ENCODE data around the gene CACNA1C. TPM values are rescaled to one million over a fixed set of nuclear protein-coding genes. Genes with fewer than 3 reads are reported as not detected.

Gene CACNA1C
- total RNA-seq, 4 donors from 2014 or later = 2.0 to 4.2 (median 2.5) TPM

- TF ChIP-seq, protein P1, sequence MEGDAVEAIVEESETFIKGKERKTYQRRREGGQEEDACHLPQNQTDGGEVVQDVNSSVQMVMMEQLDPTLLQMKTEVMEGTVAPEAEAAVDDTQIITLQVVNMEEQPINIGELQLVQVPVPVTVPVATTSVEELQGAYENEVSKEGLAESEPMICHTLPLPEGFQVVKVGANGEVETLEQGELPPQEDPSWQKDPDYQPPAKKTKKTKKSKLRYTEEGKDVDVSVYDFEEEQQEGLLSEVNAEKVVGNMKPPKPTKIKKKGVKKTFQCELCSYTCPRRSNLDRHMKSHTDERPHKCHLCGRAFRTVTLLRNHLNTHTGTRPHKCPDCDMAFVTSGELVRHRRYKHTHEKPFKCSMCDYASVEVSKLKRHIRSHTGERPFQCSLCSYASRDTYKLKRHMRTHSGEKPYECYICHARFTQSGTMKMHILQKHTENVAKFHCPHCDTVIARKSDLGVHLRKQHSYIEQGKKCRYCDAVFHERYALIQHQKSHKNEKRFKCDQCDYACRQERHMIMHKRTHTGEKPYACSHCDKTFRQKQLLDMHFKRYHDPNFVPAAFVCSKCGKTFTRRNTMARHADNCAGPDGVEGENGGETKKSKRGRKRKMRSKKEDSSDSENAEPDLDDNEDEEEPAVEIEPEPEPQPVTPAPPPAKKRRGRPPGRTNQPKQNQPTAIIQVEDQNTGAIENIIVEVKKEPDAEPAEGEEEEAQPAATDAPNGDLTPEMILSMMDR (IDR thresholded peaks at IDR 0.05) = no peak
- TF ChIP-seq POLR2A (IDR thresholded peaks at IDR 0.05) = no peak
- WGBS, 2 donors = 90 to 92% methylated on average over 2 of the region's 2 CpGs
- no peaks in the 10 kb centered on the region for H3K4me1 ChIP-seq
- no peaks in the 10 kb centered on the region for H3K36me3 ChIP-seq
- no peaks in the 10 kb centered on the region for H3K27me3 ChIP-seq
- H3K9me3 ChIP-seq = no peaks in the 10 kb centered on the region
- no peak overlapping the region for H3K4me3 ChIP-seq (replicated peaks in 1 of 3)
- intact Hi-C loops (cut with DNase I) = no loop called here
- no peak for DNase-seq
- no peak overlapping the region for H3K27ac ChIP-seq
Observed at GRCh38 chr12:2344476-2344875, 291.7 kb downstream of the CACNA1C start.

GRCh38 chr12:2344885-2345284, 292.1 kb downstream of the CACNA1C start:
- intact Hi-C loops (cut with DNase I) = no loop called here
- 68 to 73% methylated on average over 4 of the region's 4 CpGs for WGBS, 2 donors

GRCh38 chr12:2345902-2346301, 293.1 kb downstream of the CACNA1C start:
- Histone ChIP-seq H3K27me3 (no peaks in the 10 kb centered on the region), H3K4me1 (no peaks in the 10 kb centered on the region), H3K27ac (no peak overlapping the region), H3K36me3 (no peaks in the 10 kb centered on the region), H3K9me3 (no peaks in the 10 kb centered on the region), H3K4me3 (replicated peaks in 1 of 3) (no peak overlapping the region)
- TF ChIP-seq POLR2A (IDR thresholded peaks at IDR 0.05) = no peak
- TF ChIP-seq, protein P1 (IDR thresholded peaks at IDR 0.05) = no peak
- intact Hi-C loops (cut with DNase I) = no loop called here
- DNase-seq = no peak
- WGBS, 2 donors = 85 to 89% methylated on average over 10 to 11 of the region's 11 CpGs

More at GRCh38 chr12:2344885-2345284, 292.1 kb downstream of the CACNA1C start:
- DNase-seq = no peak
- H3K4me3 ChIP-seq (replicated peaks in 1 of 3) = no peak overlapping the region
- H3K9me3 ChIP-seq = no peaks in the 10 kb centered on the region
- H3K36me3 ChIP-seq = no peaks in the 10 kb centered on the region
- no peak overlapping the region for H3K27ac ChIP-seq
- no peaks in the 10 kb centered on the region for H3K27me3 ChIP-seq
- TF ChIP-seq, protein P1 (IDR thresholded peaks at IDR 0.05) = no peak
- no peak for TF ChIP-seq POLR2A (IDR thresholded peaks at IDR 0.05)
- no peaks in the 10 kb centered on the region for H3K4me1 ChIP-seq

GRCh38 chr12:2346416-2346815, 293.6 kb downstream of the CACNA1C start:
- intact Hi-C loops (cut with DNase I) = no loop called here
- WGBS, 2 donors = 71 to 76% methylated on average over 5 of the region's 5 CpGs
- no peak for TF ChIP-seq POLR2A (IDR thresholded peaks at IDR 0.05)
- TF ChIP-seq, protein P1 (IDR thresholded peaks at IDR 0.05) = no peak
- H3K27me3 ChIP-seq = no peaks in the 10 kb centered on the region
- no peak for DNase-seq
- H3K27ac ChIP-seq = no peak overlapping the region
- H3K36me3 ChIP-seq = no peaks in the 10 kb centered on the region
- H3K9me3 ChIP-seq = no peaks in the 10 kb centered on the region
- H3K4me1 ChIP-seq = no peaks in the 10 kb centered on the region
- H3K4me3 ChIP-seq (replicated peaks in 1 of 3) = no peak overlapping the region

- no peaks in the 10 kb centered on the region for H3K4me1 ChIP-seq
- TF ChIP-seq, protein P1 (IDR thresholded peaks at IDR 0.05) = no peak
- no peak for TF ChIP-seq POLR2A (IDR thresholded peaks at IDR 0.05)
- no peaks in the 10 kb centered on the region for H3K9me3 ChIP-seq
- no peaks in the 10 kb centered on the region for H3K27me3 ChIP-seq
- WGBS, 2 donors = 92 to 94% methylated on average over 5 to 6 of the region's 6 CpGs
- H3K36me3 ChIP-seq = no peaks in the 10 kb centered on the region
- intact Hi-C loops (cut with DNase I) = no loop called here
- no peak overlapping the region for H3K27ac ChIP-seq
- H3K4me3 ChIP-seq (replicated peaks in 1 of 3) = no peak overlapping the region
- no peak for DNase-seq
Observed at GRCh38 chr12:2347137-2347843, 294.5 kb downstream of the CACNA1C start.
